HG03520 (cell line): ENCODE data around the gene MEPCE.
"Not testable (repeated sequence)": the region's sequence is repeated elsewhere in the genome, so short reads cannot be mapped to it uniquely, and the experiment has no call there.

Source experiments
- ATAC-seq: cut with Tn5 transposase; IDR thresholded peaks from one replicate; pipeline ENCODE4 v1.9.1; 2021; ENCODE audit warnings: mild to moderate bottlenecking, moderate library complexity; ENCODE audit not compliant: unreplicated experiment

The MEPCE gene, protein sequence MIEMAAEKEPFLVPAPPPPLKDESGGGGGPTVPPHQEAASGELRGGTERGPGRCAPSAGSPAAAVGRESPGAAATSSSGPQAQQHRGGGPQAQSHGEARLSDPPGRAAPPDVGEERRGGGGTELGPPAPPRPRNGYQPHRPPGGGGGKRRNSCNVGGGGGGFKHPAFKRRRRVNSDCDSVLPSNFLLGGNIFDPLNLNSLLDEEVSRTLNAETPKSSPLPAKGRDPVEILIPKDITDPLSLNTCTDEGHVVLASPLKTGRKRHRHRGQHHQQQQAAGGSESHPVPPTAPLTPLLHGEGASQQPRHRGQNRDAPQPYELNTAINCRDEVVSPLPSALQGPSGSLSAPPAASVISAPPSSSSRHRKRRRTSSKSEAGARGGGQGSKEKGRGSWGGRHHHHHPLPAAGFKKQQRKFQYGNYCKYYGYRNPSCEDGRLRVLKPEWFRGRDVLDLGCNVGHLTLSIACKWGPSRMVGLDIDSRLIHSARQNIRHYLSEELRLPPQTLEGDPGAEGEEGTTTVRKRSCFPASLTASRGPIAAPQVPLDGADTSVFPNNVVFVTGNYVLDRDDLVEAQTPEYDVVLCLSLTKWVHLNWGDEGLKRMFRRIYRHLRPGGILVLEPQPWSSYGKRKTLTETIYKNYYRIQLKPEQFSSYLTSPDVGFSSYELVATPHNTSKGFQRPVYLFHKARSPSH

DNA sequence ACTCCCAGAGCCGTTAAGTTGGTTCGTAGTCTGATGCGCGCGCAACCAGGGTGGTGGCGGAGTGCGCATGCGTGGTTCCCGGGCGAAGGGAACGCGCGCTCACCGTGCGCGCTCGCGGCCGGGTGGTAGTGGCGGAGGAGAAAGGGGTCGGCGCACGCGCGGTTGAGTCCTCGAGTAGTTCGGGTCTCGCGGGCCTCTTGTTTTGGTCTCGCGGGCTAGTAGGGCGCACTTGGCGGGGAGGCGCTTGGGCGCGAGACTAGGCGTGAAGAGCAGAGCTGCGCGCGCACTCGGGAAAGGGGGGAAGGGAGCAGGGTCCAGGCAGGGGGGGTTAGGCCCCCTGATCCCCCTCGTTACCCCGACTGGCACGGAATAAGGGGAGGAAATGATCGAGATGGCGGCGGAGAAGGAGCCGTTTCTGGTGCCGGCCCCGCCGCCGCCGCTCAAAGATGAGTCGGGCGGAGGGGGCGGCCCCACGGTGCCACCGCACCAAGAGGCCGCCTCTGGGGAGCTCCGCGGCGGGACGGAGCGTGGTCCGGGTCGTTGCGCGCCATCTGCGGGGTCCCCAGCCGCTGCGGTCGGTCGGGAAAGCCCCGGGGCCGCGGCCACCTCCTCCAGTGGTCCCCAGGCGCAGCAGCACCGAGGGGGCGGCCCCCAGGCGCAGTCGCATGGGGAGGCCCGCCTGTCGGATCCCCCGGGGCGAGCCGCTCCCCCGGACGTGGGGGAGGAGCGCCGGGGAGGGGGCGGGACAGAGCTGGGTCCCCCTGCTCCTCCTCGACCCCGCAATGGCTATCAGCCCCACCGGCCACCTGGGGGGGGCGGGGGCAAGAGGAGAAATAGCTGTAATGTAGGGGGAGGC lies at the start of gene MEPCE:
MEPCE (plus strand) TSS at position 195 of the 856 bp plus-strand sequence; CDS start at position 383, 188 bp downstream.
- ATAC-seq: peak; percentile 32

DNA sequence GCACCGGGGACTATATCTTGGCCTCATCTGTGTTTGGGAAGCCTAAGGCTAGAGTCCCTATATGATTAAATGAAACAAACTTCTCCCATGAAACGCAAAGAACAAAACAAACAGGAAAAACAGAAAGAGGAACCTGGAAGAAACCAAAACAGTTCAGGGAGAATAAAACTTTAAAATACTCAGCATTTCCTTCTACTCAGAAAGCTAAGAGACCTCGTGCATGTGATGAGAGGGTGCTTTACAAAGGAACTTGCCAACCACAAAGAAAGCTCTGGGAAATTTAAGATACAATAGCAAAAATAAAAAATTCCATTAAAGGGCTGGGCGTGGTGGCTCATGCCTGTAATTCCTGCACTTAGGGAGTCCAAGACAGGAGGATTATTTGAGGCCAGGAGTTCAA lies 49.4 kb upstream of the MEPCE start:
- ATAC-seq: no peak

DNA sequence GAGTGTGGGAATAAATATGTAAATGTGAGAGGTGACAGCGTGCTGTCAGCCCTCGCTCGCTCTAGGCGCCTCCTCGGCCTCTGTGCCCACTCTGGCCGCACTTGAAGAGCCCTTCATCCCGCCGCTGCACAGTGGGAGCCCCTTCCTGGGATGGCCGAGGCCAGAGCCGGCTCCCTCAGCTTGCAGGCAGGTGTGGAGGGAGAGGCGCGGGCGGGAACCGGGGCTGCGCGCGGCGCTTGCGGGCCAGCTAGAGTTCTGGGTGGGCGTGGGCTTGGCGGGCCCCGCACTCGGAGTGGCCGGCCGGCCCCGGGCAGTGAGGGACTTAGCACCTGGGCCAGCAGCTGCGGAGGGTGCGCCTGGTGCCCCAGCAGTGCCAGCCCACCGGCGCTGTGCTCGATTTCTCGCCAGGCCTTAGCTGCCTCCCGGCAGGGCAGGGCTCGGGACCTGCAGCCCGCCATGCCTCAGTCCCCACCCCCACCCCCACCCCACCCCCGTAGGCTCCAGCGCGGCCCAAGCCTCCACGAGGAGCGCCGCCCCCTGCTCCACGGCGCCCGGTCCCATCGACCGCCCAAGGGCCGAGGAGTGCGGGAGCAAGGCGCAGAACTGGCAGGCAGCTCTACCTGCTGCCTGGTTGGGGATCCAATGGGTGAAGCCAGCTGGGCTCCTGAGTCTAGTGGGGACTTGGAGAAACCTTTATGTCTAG lies 47.9 kb upstream of the MEPCE start:
- ATAC-seq: not testable (repeated sequence)

DNA sequence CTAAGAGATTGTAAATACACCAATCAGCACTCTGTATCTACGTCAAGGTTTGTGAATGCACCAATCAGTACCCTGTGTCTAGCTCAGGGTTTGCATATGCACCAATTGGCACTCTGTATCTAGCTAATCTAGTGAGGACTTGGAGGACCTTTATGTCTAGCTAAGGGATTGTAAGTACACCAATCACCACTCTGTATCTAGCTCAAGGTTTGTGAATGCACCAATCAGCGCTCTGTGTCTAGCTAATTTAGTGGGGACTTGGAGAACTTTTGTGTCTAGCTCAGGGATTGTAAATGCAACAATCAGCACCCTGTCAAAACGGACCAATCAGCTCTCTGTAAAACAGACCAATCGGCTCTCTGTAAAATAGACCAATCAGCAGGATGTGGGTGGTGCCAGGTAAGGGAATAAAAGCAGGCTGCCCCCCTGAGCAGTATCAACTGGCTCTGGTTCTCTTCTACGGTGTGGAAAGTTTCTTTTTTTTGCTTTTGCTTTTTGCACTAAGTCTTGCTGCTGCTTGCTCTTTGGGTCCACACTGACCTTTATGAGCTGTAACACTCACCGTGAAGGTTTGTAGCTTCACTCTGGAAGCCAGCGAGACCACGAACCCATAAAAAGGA lies 47.3 kb upstream of the MEPCE start:
- not testable (repeated sequence) for ATAC-seq

DNA sequence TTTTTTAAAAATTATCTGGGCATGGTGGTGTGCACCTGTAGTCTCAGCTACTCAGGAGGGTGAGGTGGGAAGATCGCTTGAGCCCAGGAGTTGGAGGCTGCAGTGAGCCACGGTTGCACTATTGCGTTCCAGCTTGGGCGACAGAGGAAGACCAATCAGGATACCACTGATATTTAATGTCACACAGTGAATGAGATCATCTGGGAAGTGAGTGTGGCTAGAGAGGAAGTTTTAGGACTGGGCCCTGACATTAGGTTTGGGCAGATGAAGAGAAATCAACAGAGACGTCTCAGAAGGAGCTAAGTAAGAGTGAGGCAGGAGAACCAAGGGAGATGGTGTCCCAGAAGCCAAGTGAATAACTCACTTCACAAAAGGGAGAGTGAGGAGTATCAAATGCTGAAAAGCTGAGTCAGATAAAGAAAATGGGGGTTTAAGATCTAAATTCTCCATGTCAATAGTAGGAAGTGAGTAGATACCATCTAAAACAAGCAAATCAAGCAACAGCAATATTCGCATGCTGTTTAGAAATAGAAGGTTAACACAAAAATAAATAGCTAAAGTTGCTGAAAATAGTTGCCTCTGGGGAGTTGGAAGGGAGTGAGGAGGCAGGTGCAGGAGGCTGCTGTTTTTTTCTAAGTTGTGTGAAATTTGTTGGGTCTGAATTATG lies 44.9 kb upstream of the MEPCE start:
- no peak for ATAC-seq

DNA sequence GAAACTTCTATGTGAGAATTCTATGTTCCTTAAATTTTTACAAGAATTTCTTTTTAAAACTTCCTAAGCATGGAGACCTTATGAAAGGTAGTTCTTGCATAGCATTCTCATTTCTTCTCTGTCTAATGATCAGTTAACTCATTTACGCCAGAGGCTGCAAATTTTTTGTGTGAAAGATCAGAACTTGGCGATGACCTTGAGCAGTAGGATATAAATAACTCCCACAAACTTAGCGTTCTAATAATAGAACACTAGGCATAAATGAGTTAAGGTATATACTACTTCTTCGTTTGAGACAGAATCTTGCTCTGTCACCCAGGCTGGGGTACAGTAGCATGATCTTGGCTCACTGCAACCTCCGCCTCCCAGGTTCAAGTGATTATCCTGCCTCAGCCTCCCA lies 42.7 kb upstream of the MEPCE start:
- no peak for ATAC-seq

DNA sequence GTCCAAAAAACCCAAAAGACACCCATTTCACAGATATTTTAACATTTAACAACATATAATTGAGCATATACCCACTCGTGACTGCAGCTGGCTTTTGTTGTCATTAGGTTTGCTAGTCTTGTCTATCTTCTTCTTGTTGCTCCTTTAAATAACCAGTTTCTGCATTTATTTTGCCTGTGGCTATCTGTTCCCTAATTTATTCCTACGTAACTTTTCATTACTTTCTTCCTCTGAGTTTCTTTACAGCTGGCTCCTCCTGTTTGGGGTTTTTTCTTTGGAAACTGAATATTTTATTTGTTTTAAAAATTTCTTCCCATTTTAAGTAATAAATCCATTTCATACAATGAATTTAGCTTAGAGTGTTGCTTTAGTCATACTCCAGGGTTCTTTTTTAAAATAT lies 41.9 kb upstream of the MEPCE start:
- no peak for ATAC-seq

DNA sequence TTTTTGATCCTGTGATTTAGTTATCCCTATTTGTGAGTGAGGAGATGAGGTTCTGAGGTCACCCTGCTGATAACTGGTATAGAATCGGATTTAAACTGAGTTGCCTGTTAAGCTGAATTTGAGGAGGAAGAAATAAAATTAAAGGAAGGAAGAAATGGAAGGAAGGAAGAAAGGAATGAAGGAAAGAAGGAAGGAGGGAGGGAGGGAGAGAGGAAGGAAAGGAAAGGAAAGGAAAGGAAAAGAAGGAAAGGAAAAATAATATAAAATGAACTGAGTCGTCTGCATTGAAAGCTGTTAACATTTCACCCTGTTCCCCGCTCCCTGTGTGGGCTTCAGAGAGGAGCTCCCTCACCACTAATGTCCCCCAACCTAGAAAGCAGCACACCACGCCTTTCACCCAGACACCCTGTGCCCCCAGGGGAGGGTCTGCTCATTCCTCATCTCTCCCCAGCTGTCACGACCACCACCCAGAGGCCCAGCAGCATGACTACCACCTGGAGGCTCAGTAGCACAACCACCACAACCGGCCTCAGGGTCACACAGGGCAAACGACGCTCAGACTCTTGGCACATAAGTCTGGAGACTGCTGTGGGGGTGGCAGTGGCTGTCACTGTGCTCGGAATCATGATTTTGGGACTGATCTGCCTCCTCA lies 40.1 kb upstream of the MEPCE start:
- no peak for ATAC-seq

DNA sequence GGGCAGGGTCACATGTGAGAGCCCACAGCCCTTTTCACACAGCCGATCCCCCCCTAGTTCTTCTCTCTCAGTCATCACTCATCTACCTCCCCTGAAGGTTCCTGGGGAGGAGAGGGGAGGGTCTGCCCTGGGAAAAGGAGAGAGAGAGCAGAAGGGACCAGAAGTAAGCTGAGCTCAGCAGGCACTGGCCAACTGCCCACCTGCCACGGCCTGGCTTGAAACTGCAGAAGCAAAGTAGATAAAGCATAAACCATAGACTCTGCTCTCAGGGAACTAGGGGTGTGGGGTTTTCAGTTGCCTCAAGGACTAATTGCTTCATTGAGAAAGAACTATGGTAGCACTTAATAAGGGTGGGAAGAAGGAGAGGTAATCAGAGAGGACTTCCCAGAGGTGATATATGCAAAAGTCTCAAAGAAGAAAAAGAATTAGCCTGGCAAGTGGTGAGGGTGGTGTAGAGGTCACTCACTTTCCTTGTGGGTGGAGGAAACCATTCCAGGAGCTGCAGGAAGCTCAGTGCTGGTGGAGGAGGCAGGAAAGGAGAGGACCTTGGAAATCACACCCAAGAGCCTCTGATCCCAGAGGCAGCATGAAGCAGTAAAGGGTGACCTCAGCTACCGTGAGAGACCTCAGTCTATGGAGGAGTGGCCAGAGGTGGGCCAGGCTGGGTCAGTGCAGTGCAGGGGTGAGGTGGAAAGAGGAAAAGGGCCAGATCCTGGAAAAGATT lies 39.2 kb upstream of the MEPCE start:
- no peak for ATAC-seq

DNA sequence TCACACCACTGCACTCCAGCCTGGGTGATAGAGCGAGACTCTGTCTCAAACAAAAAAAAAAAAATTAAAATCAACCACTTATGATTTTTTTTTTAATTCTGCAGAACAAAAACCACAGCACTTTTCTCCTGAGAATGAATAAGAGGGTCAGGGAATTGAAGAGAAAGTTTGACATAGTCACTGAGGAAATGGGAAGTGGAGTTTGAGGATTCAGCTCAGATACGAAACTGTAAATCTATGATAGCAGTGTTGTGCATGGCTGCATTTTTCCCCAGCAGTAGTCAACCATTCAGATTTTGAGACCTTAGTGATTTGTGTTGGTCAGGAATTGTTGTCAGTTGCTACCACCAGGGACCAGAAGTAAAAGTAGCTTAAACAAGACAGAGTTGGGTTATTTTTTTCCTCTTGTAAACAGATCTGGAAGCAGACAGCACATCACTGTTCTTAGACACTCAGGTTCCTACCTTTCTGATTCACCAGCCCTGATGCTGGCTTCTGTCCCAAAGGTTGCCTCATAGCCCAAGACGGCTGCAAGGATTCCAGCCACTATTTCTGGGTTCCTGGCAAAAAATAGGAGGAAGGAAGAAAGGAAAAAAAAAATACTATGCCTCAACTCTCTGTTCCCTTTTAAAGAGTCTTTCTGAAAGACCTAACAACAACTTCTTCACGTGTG lies 36.3 kb upstream of the MEPCE start:
- ATAC-seq: no peak

DNA sequence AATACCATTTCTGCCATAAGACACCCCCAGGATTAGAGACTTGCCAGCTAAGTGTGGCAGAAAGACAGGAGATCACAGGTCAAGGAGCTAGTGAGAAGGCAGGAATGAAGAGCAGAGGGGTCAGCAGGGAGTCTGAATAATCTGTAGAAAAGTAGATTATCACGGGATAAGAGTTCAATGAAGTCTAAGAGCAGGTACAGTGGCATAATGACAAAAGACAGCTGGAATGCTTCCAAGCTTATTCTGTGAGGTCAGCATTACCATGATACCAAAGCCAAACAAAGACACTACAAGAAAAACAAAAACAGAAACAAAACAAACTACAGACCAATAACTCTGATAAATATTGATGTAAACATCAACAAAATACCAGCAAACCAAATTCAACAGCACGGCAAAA lies 35.6 kb upstream of the MEPCE start:
- no peak for ATAC-seq

DNA sequence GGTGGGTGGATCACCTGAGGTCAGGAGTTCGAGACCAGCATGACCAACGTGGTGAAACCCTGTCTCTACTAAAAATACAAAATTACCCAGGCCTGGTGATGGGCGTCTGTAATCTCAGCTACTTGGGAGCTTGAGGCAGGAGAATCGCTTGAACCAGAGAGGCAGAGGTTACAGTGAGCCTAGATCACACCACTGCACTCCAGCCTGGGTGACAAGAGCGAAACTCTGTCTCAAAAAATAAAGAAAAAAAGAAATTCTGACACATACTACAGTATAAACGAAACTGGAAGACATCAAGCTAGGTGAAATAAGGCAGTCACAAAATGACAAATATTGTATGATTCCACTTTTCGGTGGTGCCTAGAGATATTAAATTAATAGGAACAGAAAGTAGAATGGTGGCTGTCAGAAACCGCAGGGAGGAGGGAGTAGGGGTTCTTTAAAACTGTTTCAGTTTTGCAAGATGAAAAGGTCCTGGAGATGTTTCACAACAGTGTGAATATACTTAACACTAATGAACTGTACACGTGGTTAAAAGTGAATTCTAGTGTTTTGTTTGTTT lies 33.1 kb upstream of the MEPCE start:
- peak; percentile 87 for ATAC-seq

DNA sequence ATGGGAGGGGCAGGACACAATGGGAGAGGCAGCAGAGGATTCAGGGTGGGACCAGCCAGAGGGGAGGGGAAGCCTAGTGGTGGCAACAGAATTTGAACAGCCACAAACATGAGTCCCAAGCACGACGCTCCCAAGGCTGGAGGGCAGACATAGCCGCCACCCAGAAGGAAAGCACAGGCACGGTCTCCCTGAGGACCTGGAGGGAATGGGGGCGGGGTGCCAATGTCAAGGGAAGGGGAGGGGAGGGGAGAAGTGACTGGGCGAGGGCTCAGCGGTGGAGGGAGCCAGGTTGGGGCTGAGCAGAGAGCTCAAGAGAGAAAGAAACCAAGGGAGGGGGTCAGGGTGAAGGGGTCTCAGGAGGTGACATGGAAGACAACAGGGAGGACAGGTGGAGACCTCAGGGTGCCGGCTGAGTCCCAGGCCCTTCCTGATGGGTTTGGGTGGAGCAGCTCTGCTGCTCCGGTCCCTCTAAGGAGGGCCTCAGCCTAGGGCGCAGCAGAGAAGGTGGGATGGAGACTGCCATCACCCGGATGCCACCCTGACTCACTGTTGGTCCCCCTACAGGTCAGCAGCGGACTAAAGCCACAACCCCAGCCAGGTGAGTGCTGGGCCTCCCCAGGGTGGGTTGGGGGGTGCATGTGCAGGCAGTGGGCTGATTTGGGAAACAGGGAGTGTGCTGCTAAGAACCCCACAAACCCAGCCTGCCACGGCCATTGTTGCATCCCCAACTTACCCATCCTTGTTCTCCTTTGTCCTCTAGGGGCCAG lies 32.1 kb upstream of the MEPCE start:
- ATAC-seq: no peak

DNA sequence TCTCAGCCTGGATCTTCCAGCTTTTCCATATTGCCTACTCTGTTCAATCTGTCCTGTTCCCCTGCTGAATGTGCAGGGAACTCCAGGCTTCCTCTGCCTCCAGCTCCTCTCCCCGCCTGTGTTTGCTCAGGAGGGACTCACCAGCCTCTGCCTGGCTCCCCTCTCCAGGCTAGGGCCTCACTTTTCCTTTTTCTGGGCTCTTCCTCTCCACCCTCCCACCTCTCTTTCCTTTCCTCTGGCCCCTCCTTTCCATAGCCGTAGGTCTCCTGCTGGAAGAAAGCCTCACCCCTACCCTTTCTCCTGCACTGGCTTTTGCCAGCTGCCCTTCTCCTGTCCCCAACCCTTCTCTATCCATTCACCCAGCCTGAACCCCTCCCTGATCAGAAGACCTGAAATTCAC lies 31.4 kb upstream of the MEPCE start:
- ATAC-seq: no peak

DNA sequence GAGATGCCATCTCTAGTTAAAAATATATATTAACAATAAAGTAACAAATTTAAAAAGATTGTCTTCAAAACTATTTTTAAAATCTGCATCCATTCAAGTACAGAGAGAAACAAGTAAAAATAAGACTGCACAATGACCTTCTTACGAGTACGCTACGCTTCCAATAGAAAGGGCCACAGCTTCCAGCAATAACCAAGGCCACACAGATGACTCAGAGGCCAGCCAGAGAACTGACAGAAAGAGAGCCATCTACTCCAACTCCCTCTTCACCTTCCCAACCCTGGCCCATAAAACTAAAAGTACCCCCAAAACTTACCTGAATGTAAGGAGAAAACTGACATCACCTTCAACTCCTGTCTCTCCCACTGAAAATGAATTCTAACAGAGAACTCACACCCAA lies 29.6 kb upstream of the MEPCE start:
- no peak for ATAC-seq

DNA sequence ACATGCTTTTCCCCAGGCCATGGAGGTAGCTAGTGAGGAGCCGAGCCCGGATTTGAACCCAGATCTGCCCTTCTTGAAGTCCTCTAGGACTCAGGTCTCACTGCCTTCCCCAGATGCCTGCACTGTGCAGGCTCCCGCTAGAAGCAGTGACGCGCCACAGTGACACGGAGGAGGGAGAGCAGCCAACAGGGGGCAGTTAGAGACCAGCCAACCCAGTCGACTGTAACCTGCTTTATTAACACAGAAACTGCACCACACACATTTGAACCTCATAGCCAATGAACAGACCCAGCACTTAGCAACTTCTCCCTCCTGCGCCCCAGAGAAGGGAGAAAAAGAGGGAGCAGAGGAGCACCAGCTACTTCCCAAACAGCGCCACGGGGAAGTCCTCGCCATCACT lies 29.0 kb upstream of the MEPCE start:
- no peak for ATAC-seq

DNA sequence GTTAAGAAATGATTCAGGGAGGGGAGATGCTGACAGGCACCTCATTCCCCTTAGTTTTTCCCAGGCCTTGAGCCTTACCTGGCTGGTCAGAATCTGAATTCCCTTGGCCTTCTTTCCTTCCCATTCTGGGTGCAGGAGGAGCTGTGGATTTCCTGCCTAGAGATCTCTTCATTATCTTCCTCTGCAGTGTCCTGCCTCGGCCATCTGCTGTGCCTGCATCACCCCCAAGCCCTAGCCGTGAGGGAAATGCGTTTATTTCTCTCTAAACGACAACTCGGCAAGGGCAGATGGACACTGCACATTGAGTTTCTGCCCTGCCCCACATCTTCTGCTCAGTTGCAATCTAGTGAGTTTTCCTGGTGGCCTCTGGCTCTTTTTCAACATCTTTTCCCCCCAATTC lies 27.8 kb upstream of the MEPCE start:
- no peak for ATAC-seq
